ENCODE data around the gene CHPT1. TPM values are rescaled to one million over a fixed set of nuclear protein-coding genes. Genes with fewer than 3 reads are reported as not detected.

CHPT1 gene
- total and polyA plus RNA-seq, 3 donors from 2014 or later: 150 to 267 (median 154) TPM

- TF ChIP-seq POLR2A (IDR thresholded peaks at IDR 0.05) (no peak), CTCF (IDR thresholded peaks at IDR 0.05) (no peak)
- DNase-seq: no peak
- no peak overlapping the region for H3K27ac ChIP-seq
- H3K9me3 ChIP-seq: no peaks in the 10 kb centered on the region
- intact Hi-C loops (cut with DNase I; ENCODE audit: low total_unique reads): no loop called here
- no peaks in the 10 kb centered on the region for H3K36me3 ChIP-seq (ENCODE audit: low read depth, missing control alignments)
- H3K4me3 ChIP-seq: no peak overlapping the region
- 89 to 92% methylated on average over 4 of the region's 4 CpGs for WGBS, 2 donors
- H3K27me3 ChIP-seq: no peaks in the 10 kb centered on the region
- no peaks in the 10 kb centered on the region for H3K4me1 ChIP-seq
These were observed 64.3 kb downstream of the CHPT1 start for GRCh38 chr12:101761781-101762180.

- no peak for DNase-seq
- Histone ChIP-seq H3K4me3 (no peak overlapping the region), H3K9me3 (no peaks in the 10 kb centered on the region), H3K36me3 (ENCODE audit: low read depth, missing control alignments) (no peaks in the 10 kb centered on the region), H3K27me3 (no peaks in the 10 kb centered on the region), H3K4me1 (no peaks in the 10 kb centered on the region), H3K27ac (no peak overlapping the region)
- WGBS, 2 donors: 65 to 78% methylated on average over 6 of the region's 6 CpGs
- no peak for TF ChIP-seq CTCF (IDR thresholded peaks at IDR 0.05)
- no peak for TF ChIP-seq POLR2A (IDR thresholded peaks at IDR 0.05)
- intact Hi-C loops (cut with DNase I; ENCODE audit: low total_unique reads): no loop called here
These were observed 65.9 kb downstream of the CHPT1 start for GRCh38 chr12:101763246-101763931.

- Histone ChIP-seq H3K4me1 (no peaks in the 10 kb centered on the region), H3K36me3 (ENCODE audit: low read depth, missing control alignments) (no peaks in the 10 kb centered on the region), H3K9me3 (no peaks in the 10 kb centered on the region), H3K4me3 (no peak overlapping the region), H3K27me3 (no peaks in the 10 kb centered on the region), H3K27ac (no peak overlapping the region)
- WGBS, 2 donors: 65 to 69% methylated on average over 5 of the region's 5 CpGs
- TF ChIP-seq POLR2A (IDR thresholded peaks at IDR 0.05) (no peak), CTCF (IDR thresholded peaks at IDR 0.05) (no peak)
- intact Hi-C loops (cut with DNase I; ENCODE audit: low total_unique reads): no loop called here
- no peak for DNase-seq
These were observed 66.8 kb downstream of the CHPT1 start for GRCh38 chr12:101764051-101764792.

GRCh38 chr12:101767537-101767936 lies 70.1 kb downstream of the CHPT1 start:
- Histone ChIP-seq H3K4me1 (no peaks in the 10 kb centered on the region), H3K9me3 (no peaks in the 10 kb centered on the region), H3K4me3 (no peak overlapping the region), H3K27ac (no peak overlapping the region), H3K36me3 (ENCODE audit: low read depth, missing control alignments) (no peaks in the 10 kb centered on the region), H3K27me3 (no peaks in the 10 kb centered on the region)
- DNase-seq: no peak
- TF ChIP-seq CTCF (IDR thresholded peaks at IDR 0.05): no peak
- no peak for TF ChIP-seq POLR2A (IDR thresholded peaks at IDR 0.05)
- intact Hi-C loops (cut with DNase I; ENCODE audit: low total_unique reads): no loop called here
- 95 to 100% methylated on average over 1 of the region's 1 CpG for WGBS, 2 donors
